HG02938 (cell line): ENCODE measurements around the gene ADGRG1.

ENCODE experiments used
- ATAC-seq: cut with Tn5 transposase; IDR thresholded peaks from one replicate; pipeline ENCODE4 v1.9.1; 2021; ENCODE audit warnings: mild to moderate bottlenecking, moderate library complexity; ENCODE audit not compliant: unreplicated experiment

The ADGRG1 gene

DNA sequence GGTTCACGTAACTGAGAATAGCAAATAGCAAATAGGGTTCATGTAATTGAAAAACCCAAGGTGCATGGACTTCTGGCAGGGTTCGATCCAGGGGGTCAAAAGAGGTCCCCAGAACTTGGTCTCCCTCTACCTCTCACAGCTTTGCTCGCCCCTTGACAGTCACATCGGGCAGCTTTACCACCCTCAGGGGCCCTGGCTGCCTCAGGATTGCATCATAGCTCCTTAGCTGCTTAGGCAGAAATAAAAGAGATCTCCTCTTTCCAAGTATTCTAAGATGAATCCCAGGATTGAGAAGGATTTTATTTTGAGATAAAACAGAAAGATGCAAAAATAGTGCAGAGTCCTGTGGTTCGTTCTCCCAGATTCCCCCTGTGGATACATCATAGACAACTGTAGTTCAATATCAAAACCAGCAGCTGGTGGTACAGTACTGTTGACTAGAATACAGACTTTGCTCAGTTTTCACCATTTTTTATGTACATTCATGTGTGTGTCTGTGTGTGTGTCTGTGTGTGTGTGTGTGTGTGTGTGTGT lies 52.5 kb downstream of the ADGRG1 start:
- ATAC-seq: no peak

GRCh38 chr16:57681950-57682728 lies 53.7 kb downstream of the ADGRG1 start:
- ATAC-seq: no peak

DNA sequence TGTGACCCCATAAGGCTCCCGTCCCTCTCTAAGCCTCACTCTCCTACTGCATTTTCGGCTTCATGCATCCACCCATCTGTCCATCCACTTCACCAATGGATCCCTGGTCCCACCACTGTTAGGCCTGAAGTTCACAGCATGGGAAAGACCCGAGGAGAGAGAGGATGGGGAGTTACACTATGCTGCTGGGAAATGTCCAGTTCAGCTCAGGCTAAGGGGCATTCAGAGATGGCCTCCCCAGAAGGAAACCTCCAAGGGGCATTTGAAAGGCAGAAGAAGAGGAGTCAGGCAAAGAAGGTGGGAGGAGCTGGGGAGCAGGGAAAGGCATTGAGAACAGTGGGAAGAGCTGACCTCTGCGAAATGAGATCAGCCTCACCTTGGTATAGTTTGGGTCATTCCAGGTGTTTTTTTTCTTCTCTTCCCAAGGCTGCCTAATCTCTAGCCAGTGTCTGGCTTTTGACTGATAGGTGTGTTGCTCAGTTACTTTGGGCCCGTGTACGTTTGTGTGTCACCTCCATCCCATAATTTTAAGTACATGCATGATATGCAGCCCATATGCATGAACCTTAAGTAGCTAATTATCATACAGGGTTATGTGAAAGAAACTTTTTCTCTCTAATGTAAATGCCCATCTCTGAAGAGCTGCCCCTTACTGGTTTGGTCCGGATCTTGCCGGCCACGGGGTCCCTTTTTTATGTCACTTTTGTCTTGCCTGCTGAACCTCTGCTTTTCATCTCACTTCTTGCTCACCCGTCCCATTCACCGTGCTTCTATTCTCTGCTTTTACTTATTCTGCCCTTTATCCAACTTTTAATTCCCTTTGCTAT lies 54.6 kb downstream of the ADGRG1 start:
- no peak for ATAC-seq

DNA sequence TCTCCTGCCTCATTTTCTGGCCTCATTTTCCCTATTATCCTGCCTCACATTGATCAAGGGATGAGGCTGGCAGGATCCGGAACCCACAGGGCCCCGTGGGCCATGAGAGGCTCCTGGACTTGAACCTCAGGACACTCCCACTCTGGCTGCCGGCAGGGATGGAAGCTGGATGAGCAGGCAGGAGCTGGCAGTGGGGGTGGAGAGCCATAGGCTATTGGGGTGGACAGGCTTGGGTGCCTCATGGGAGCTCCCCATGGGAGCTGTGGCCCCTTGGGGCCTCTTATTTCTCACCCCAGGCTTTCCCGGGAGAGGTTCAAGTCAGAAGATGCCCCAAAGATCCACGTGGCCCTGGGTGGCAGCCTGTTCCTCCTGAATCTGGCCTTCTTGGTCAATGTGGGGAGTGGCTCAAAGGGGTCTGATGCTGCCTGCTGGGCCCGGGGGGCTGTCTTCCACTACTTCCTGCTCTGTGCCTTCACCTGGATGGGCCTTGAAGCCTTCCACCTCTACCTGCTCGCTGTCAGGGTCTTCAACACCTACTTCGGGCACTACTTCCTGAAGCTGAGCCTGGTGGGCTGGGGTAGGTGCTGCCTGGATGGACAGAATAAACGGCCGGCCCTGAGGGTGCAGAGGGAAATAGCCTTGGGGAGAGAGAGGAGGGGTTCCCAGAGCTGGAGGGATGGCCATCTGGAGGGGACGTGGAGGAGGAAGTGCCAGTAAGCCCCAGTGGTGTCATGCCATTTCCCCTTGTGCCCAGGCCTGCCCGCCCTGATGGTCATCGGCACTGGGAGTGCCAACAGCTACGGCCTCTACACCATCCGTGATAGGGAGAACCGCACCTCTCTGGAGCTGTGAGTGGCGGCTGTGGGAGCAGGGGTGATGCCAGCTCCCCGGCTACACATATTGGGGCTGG lies 55.5 kb downstream of the ADGRG1 start:
- ATAC-seq: no peak

DNA sequence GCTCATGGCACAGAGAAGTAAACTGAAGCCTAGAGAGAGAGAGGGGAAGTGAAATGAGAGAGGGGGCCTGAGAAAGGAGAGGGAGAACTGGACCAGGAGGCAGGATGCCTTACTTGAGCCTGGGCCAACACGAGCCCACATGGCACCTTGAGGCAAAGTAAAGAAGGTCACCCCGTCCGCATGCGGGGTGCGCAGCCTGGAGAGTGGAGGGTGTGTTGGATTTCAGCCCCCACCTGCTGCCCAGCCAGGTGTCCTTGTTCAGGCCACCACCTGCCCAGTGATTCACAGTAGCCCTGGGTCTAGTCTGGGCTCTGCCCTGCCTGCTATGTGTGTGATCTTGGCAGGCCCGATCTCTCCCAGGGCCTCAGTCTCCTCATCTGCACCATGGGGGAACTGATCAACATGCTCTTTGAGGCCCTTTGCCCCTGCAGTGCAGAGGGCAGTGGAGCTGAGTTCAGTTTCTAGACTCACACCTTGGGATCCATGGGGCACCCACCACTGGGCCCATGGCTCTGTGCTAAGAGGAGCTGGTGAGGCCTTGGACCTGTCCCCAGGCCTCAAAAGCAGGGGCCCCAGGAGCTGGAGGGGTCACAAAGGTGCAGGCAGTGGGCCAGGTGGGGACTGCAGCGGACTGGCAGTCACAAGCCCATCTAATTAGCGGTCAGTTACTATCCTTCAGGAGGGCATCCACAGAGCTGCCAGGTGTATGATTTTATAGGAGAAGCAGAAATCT lies 56.4 kb downstream of the ADGRG1 start:
- no peak for ATAC-seq

DNA sequence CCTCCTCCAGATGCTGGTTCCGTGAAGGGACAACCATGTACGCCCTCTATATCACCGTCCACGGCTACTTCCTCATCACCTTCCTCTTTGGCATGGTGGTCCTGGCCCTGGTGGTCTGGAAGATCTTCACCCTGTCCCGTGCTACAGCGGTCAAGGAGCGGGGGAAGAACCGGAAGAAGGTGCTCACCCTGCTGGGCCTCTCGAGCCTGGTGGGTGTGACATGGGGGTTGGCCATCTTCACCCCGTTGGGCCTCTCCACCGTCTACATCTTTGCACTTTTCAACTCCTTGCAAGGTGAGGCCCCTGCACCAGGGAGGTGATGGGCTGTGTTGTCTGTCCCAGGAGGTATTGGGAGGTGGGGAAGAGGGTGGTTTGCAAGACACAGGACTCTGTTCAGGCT lies 57.2 kb downstream of the ADGRG1 start:
- no peak for ATAC-seq

GRCh38 chr16:57686577-57686976 lies 58.1 kb downstream of the ADGRG1 start:
- ATAC-seq: no peak

DNA sequence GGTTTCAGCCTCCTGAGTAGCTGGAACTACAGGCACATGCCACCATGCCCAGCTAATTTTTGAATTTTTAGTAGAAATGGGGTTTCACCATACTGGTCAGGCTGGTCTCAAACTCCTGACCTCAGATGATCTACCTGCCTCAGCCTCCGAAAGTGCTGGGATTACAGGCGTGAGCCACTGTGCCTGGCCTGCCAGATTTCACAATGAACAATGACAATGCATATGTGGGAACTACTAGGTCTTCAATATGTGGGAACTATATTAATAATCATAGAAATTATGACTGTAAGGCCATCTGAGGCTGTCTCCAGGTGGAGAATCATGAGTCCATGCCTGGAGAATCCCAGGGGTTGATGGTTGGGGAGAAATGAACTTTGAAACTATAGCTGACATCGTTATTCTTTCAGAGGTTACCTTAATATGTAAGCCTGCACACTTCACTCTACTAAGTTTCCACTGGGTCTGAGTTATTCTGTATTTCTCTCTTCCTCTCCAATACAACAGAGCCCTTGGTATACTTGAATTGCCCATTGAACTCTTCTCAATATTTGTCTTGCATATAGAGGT lies 59.0 kb downstream of the ADGRG1 start:
- ATAC-seq: no peak

DNA sequence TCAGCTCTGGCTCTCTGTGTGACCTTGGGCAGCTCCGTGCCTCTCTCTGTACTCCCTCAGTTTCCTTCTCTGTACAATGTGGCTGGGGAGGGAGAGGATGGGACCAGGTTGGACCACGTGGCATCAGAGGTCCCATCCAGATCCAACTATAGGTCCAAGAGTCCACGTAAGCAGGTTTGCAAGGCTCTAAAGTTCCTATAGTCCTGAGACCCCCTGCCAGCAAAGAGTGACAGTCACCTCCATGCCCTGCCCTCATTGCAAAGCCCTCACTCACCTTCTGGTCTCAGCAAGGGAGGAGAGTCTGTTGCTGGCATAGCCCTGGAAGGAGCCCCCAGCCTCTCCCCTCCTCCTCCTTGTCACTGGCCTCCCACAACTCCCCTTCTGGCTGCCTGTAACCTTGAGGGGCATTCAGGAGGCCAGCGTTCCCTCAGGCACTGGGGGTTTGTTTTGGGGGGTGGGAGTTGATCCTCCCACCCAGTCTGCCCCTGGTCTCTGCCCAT lies 60.1 kb downstream of the ADGRG1 start:
- ATAC-seq: no peak

DNA sequence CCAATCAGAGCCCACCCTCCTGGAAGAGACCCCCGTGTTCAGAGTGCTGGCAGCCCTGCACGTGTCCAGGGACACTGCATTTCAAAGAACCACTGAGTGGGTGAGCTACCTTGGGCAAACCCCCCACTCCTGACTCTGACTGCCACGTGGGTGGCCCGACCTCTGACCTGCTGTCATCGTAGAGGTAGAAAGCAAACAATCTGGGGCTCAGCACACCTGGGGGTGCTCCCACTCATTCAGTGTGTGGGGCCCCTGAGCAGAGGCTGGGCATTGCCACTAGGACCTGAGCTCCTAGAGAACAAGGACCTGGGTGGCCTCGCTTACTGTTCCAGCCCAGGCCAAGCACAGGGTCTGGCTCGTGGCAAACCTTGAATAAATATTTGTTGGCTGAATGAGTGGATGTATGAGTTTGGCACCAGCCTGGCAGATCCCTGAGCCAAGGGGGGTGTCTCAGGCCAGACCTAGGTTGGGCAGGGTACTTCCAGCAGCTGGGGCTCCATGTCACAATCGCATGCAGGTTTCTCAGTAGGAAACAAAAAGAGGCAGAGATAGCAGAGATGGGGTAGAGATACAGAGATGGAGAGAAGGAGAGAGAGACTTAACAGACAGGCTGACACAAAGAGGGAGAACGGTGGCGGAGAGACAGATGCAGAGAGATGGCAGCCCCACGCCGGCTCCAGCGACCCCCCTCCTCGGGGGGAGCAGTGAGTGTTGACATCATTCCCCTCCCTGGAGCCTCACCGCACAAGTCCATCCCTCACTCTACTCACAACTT lies 60.7 kb downstream of the ADGRG1 start:
- peak; percentile 10 for ATAC-seq

- ATAC-seq: peak; percentile 56
These were observed 61.5 kb downstream of the ADGRG1 start for GRCh38 chr16:57689762-57690558.

DNA sequence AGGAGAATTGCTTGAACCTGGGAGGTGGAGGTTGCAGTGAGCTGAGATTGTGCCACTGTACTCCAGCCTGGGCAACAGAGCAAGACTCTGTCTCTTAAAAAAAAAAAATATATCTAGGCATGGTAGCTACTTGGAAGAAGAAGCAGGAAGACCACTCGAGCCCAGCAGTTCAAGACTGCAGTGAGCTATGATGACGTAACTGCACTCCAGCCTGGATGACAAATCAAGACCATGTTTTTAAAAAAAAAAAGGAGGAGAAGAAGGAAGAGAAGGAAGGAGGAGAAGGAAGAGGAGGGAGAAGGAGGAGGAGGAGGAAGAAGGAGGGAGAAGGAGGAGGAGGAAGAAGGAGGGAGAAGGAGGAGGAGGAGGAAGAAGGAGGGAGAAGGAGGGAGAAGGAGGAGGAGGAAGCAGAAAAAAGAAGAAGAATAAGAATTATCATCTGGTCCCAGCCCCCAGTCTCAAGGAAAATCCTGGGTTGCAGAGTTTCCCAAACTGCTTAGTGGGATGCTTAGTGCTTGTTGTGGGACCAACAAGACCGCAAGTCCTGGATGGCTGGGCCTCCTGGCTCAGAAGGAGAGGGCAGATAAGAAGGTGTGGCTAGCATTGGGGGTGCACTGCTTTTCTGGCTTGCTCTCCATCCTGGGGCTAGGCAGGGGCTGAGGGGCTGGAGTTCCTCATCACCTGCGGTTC lies 62.5 kb downstream of the ADGRG1 start:
- ATAC-seq: no peak

- no peak for ATAC-seq
These were observed 64.2 kb downstream of the ADGRG1 start for GRCh38 chr16:57692636-57693035.

DNA sequence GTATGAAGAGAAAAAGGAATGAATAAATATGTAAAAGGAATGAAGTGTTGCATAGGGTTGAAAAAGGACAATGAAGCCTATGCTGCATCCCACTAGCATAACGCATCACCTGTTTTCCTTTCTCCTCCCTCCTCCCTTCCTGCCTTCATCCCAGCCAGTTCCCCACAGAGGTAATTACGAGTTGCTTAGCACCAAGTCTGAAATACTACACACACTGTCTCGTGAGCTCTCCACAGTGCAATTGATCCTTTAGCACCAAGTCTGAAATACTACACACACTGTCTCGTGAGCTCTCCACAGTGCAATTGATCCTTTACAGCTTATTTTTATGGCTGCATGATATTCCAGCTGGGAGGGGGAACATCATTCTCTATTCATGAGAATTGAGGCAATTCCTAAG lies 65.1 kb downstream of the ADGRG1 start:
- ATAC-seq: no peak

DNA sequence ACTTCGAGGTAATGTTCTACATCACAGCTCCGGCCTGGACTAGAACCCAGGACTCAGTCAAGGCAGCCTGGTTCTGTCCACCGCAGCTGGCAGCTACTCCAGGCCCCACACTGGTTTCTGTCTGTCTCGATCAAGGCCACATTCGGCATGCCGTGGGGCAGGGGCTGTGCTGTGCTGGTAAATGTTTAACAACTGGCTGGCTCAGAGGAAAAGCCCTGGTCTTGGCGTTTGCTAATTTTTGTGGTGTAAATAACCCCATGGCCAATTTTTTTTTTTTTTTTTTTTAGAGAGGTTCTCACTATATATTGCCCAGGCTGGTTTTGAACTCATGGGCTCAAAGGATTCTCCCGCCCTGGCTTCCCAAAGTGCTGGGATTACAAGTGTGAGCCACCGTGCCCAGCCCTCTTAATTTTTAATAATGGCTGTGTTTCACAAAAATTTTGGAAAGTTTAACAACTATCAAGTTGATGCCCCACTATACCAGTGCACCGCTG lies 65.8 kb downstream of the ADGRG1 start:
- no peak for ATAC-seq

GRCh38 chr16:57694725-57695679 lies 66.6 kb downstream of the ADGRG1 start, which contains the start of gene DRC7:
Gene DRC7, plus strand, starts transcription at chr16:57694806. Its CDS starts 3,144 bp downstream, at chr16:57697950.
- ATAC-seq: no peak
